ENCODE results near the gene SNX19.
A peak's percentile ranks its signal among the peaks of the same experiment; 100 is the strongest.

Gene SNX19

DNA sequence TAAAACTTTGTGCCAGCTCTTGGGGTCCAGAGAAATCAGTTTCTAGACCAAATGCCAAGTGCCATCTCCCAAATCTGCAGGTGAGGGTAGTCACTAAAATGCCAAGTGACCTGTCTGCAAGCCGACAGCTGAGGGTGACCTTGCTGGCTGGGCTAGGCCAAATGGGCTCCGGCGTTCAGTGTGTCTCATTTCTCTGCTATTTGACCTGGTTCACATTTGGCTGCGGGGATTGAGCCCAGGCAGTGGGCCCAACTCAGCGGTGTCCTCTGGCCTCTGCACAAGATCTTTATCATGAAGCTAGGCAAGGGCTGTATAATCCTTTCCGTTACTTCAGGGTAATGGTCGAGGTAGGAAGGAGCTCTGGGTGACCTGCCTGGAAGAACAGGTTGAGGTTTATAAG, 87.5 kb downstream of the SNX19 start:
- Mint-ChIP-seq H3K27ac (no peak overlapping the region), H3K4me3 (no peak overlapping the region), H3K27me3 (ENCODE audit: low read depth, poor library complexity) (peaks cover 12% of the 10 kb centered on the region), H3K9me3 (no peaks in the 10 kb centered on the region), H3K4me1 (peaks cover 30% of the 10 kb centered on the region), H3K36me3 (ENCODE audit: low read depth) (no peaks in the 10 kb centered on the region)
- no peak for DNase-seq
- TF ChIP-seq, protein P1, sequence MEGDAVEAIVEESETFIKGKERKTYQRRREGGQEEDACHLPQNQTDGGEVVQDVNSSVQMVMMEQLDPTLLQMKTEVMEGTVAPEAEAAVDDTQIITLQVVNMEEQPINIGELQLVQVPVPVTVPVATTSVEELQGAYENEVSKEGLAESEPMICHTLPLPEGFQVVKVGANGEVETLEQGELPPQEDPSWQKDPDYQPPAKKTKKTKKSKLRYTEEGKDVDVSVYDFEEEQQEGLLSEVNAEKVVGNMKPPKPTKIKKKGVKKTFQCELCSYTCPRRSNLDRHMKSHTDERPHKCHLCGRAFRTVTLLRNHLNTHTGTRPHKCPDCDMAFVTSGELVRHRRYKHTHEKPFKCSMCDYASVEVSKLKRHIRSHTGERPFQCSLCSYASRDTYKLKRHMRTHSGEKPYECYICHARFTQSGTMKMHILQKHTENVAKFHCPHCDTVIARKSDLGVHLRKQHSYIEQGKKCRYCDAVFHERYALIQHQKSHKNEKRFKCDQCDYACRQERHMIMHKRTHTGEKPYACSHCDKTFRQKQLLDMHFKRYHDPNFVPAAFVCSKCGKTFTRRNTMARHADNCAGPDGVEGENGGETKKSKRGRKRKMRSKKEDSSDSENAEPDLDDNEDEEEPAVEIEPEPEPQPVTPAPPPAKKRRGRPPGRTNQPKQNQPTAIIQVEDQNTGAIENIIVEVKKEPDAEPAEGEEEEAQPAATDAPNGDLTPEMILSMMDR (IDR thresholded peaks at IDR 0.05), result no peak

DNA sequence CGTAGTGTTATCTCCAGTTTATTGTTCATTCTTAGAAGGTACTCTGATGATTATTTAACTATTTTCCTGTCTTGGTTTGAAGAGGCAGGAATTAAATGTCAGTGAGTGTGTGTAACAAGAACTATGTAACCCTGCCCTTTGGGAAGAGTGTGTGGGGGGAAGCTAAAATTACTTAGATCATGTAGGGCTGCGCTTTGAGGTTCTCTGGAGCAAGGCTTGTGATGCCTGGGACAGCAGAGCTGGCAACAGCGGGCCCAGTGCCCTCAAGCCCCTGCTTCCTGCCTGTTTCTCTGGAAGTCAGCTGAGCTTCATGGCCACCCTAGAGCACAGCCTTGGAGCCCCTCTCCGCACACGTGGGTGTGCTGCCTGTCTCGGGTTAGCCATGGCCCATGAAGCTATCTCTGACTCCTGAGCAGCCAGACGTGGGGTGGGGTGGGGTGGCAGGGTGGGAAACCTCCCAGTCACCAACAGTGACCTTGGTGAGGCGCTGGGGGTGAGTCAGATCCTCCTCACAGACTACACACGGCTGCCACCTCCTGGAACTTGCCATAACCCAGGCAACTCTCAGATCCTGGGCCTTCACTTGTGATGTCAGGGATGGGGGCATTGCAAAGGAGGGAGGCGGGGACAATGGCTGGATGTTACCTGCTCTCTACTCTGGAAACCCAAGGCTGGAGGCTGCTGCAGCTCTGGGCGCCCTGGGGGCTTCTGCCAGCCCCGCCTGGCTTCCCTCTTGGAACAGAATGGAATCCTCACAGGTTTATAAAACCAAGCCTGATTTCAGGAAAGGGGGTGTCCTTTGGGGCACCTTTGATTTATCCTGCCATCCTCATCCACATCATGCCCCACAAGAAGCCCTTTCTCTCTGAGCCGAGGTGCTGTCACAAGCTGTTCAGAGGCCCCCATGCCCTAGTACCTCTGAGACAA, 88.6 kb downstream of the SNX19 start:
- Mint-ChIP-seq H3K27ac (peak overlapping the region; percentile 29), H3K4me1 (peaks cover 30% of the 10 kb centered on the region), H3K4me3 (no peak overlapping the region), H3K9me3 (no peaks in the 10 kb centered on the region), H3K27me3 (ENCODE audit: low read depth, poor library complexity) (peaks cover 12% of the 10 kb centered on the region), H3K36me3 (ENCODE audit: low read depth) (no peaks in the 10 kb centered on the region)
- DNase-seq, result peak; percentile 55
- TF ChIP-seq, protein P1 (IDR thresholded peaks at IDR 0.05), result peak; percentile 36

DNA sequence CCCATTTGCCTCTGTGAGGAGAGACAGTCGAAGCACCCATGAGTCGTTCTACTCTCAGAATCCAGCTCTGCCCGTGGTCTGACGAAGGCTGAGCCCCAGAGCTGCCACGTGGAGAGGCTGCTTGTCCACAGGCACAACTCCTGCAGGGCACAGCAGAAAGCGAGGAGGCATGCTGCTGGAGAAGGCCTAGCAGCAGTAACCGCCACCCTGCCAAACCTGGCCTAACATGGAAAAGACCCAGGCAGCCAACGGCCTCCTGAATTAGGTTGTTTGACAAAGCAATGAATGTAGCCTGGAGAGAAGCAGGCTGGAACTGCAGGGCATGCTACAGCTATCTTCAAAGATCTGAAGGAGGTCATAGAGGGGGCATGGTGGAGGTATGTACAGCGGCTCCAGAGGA, 89.7 kb downstream of the SNX19 start:
- Mint-ChIP-seq H3K9me3 (no peaks in the 10 kb centered on the region), H3K27ac (no peak overlapping the region), H3K4me1 (peaks cover 18% of the 10 kb centered on the region), H3K36me3 (ENCODE audit: low read depth) (no peaks in the 10 kb centered on the region), H3K4me3 (no peak overlapping the region), H3K27me3 (ENCODE audit: low read depth, poor library complexity) (peaks cover 12% of the 10 kb centered on the region)
- DNase-seq, result no peak
- TF ChIP-seq, protein P1 (IDR thresholded peaks at IDR 0.05), result no peak

DNA sequence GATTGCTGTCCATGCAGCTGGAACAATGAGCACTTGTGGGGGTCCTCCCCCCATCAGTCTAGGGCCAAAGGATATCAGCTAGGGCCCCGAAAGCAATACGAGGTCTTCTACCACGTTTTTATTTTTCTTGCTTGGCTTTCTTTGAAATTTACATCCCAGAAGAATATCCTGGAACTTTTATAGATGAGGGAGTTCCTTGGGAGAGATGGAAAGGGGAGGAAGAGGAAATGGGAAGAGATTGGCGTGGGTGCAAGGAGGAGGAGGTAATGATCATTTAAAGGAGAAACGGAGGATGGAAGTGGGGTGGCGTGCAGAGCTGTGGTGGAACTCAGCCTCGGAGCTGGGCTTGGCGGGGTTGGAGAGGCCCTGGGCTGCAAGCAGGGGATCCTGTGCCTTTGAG, 90.3 kb downstream of the SNX19 start:
- Mint-ChIP-seq H3K4me3 (no peak overlapping the region), H3K27me3 (ENCODE audit: low read depth, poor library complexity) (peaks cover 12% of the 10 kb centered on the region), H3K36me3 (ENCODE audit: low read depth) (no peaks in the 10 kb centered on the region), H3K9me3 (no peaks in the 10 kb centered on the region), H3K4me1 (peaks cover 12% of the 10 kb centered on the region), H3K27ac (no peak overlapping the region)
- TF ChIP-seq, protein P1 (IDR thresholded peaks at IDR 0.05), result no peak
- no peak for DNase-seq

DNA sequence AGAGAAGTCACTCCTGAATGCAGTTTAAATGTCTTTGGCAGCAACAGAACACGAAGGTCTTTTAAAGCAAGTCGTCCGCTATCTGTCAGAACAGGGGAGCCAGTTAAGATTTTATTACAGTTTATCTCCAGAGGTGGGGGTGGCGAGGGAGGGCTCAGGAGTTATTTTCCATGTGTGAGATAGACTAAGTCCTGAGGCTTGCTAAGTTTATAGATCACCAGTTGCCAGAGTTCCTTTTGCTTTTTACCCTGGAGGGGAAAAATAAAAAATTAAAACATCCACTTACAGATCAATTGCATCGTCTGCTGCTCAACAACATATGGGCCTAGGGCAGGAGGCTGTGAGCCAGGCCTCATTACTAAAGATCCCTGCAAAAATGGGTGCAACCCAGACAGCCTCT, 90.7 kb downstream of the SNX19 start:
- Mint-ChIP-seq H3K4me1 (peaks cover 10% of the 10 kb centered on the region), H3K4me3 (no peak overlapping the region), H3K9me3 (no peaks in the 10 kb centered on the region), H3K27me3 (ENCODE audit: low read depth, poor library complexity) (peaks cover 11% of the 10 kb centered on the region), H3K36me3 (ENCODE audit: low read depth) (no peaks in the 10 kb centered on the region), H3K27ac (no peak overlapping the region)
- TF ChIP-seq, protein P1 (IDR thresholded peaks at IDR 0.05), result no peak
- no peak for DNase-seq

Data from nephron progenitor cell (in vitro differentiated cells).